D721Med (cell line): Measurements from ENCODE around the gene SLC9A1.
"Not testable (repeated sequence)": the region's sequence is repeated elsewhere in the genome, so short reads cannot be mapped to it uniquely, and the experiment has no call there.

Experiments used
- DNase-seq: peaks from one replicate; pipeline ENCODE4 v3.0.0; 2011; ENCODE audit warnings: low spot score; ENCODE audit not compliant: insufficient read length
- FAIRE-seq: peaks from 2 replicates; lab custom pipeline; 2011; peaks lifted over from hg19 to GRCh38; lab: Jason Lieb, UNC
- TF ChIP-seq, protein P1 (sequence below): IDR thresholded peaks from 2 replicates; pipeline ENCODE4 v1.5.1; 2012; ENCODE audit warnings: mild to moderate bottlenecking, control low read depth; ENCODE audit not compliant: insufficient read depth; ENCODE audit errors: missing control alignments

The SLC9A1 gene

DNA sequence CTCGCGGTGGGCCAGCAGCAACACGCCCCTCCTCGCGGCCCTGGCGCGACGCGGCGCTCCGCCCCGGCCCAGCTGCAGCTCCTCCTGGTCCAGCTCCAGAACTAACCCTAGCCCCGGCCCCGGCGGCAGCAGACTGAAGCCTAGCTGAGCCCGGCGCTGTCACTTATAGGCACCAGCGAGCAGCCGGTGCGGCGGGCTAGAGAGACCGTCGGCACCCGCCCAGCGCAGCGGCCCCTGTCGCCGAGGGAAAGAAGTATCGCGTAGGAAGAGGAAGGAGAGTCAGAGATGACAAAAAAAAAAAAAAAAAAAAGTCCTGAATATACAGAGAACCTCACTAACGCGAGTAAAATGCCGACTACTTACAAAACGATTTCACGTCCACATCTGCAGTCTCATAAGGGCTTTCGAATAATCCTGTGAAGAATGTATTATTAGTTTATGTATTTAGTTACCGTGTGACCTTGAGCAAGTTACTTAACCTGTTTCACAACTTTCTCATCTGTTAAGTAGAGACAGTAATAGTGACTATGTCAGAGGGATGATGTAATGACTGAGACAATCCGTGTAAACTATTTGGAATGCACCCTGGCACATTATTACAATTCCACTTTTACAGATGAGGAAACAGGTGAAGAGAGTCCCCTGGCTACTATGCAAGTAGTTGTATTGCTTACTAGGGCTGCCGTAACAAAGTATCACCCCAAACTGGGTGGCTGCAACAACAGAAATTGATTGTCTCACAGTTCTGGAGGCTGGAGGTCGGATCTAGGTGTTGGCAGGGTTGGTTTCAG is at the start of gene SLC9A1:
SLC9A1 (minus strand) TSS at position 135 of the 791 bp plus-strand sequence. CDS start 791 bp downstream, outside the sequence.
- TF ChIP-seq, protein P1, sequence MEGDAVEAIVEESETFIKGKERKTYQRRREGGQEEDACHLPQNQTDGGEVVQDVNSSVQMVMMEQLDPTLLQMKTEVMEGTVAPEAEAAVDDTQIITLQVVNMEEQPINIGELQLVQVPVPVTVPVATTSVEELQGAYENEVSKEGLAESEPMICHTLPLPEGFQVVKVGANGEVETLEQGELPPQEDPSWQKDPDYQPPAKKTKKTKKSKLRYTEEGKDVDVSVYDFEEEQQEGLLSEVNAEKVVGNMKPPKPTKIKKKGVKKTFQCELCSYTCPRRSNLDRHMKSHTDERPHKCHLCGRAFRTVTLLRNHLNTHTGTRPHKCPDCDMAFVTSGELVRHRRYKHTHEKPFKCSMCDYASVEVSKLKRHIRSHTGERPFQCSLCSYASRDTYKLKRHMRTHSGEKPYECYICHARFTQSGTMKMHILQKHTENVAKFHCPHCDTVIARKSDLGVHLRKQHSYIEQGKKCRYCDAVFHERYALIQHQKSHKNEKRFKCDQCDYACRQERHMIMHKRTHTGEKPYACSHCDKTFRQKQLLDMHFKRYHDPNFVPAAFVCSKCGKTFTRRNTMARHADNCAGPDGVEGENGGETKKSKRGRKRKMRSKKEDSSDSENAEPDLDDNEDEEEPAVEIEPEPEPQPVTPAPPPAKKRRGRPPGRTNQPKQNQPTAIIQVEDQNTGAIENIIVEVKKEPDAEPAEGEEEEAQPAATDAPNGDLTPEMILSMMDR, result peak; percentile 80

DNA sequence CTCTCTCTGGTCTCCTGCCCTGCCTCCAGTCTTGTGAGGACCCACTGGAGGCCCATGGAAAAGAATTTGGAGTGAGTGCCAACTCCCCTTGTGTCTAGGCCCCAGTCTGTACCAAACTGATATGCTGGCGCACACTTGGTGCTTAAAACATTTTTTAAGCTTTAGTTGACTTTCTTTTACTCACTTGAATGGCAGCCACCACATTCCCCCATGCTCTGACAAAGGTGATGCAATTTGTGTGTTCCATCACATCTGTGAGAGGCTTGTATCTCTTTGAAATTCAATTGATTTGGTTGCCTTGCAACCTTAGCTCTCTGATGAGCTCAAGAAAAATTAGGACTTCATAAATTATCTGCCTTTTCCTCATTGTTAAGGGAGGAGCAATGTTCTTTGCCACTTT is 49.0 kb upstream of the SLC9A1 start:
- FAIRE-seq (no peak), DNase-seq (no peak)
- TF ChIP-seq, protein P1, result no peak

More for the DNA sequence above, at the start of gene SLC9A1:
- FAIRE-seq (no peak), DNase-seq (peak; percentile 31)

DNA sequence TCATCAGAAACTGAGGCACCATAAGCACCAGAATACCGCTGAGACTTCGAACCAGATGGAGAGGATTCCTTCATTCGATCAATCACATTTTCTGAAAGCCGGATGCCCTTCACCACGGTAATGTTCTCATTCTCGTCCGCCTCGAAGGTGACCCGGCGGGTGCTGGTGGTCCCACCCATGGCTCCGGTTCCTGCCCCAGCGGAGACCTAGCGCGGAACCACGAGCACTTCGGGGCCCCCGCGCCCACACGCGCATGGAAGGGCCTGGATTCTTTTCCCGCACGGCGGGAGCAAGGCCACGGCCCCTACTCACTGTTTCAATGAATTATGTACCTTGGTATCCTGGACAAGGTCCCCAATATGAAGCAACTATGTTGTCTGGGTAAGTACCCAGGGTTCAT is 46.4 kb upstream of the SLC9A1 start:
- FAIRE-seq (no peak), DNase-seq (no peak)
- TF ChIP-seq, protein P1, result no peak

DNA sequence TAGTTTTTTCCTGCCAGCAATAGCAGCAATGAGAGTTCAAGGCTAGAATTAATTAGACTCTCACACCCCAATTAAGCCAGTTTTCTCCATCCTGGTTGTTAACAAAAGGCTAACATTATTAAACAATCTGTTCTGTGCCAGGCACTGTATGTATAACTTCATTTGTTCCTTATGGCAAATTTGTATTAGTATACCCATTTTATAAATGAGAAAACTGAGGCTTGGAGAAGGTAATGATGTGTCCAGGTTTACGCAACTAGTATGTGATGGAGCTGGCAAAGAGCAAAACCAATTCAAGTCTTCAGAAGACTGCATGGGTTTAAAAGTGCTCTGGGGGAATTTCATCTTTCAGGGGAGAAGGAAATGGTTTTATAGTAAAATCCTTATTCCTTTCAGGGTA is 38.3 kb upstream of the SLC9A1 start:
- DNase-seq (no peak), FAIRE-seq (no peak)
- TF ChIP-seq, protein P1, result no peak

DNA sequence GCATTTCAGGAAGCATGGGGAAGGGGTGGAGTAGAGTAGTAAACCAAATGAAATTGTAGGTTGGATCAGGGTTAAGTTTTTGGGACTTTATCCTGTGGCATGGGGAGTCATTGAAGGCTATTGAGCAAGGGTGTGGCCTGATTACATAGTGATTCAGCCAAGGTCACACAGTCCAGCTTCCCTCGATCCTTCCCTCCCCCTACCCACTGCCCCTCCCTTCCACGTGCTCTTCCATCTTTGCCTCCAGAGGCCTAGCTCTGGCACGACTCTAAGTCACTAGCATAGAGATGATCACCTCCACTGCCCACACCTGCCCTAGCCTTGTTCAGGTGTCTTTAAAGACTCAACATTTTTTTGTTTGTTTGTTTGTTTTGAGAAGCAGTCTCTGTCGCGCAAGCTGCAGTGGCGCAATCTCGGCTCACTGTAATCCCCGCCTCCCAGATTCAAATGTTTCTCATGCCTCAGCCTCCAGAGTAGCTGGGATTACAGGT is 37.2 kb upstream of the SLC9A1 start:
- TF ChIP-seq, protein P1, result no peak
- DNase-seq (no peak), FAIRE-seq (no peak)

DNA sequence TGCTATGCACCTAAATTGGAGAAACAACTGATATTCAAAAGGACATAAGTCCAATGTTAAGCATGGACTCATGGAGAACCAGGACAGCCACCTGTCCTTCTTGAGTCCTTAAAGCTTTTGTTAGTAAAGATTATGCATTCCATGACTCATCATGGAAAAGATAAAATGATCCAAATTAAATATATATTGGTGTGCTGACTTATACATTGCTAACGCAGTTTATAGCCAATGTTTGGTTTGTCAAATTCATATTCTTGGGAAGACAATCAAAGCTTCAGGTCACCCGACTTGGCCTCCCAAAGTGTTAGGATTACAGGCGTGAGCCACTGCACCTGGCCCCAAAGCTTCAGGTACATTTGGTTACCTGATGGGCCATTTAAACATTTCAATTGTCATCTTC is 29.7 kb upstream of the SLC9A1 start:
- not testable (repeated sequence) for DNase-seq, FAIRE-seq

DNA sequence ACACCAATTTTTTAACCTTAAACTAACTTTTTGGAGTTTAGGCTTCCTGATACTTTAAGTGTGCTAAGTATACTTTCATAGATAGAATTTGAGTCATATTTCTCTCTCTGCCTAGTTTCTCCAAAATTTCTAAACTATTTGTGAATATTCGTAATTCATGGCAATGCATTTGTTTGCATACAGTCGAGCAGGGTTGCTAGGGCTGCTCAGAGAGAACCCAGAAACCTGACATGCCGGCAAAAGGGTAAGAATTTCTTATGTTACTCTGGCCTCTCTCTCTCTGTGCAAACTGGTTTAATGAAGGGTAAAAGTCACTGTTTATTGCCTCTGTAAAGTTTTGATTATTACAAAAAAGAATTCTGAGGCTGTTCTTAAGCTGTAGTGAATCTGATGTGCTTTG is 25.1 kb upstream of the SLC9A1 start:
- FAIRE-seq (no peak), DNase-seq (no peak)
- TF ChIP-seq, protein P1, result no peak
